ENCODE measurements around the gene ATP2B1.

ATP2B1 gene

DNA sequence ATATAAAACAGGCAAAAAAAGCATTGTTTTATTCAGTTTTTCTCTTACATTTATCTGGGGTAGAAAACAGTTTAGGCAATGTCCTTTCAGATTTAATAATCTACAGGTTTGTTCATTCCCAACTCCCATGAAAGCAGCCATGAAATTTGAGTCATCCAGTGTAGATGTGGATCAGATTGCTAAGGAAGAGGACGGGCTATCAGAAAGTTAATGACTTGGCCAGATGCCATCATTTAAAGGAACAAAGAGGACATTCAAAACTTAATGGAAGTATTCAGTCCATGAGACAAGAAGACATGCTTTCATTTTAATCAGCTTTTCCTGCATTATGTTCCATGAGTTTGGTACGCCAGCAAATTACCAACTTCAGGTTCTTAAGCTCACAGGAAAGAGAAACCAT is 151.7 kb downstream of the ATP2B1 start:
- no peak overlapping the region for H3K27ac ChIP-seq
- TF ChIP-seq, protein P1, sequence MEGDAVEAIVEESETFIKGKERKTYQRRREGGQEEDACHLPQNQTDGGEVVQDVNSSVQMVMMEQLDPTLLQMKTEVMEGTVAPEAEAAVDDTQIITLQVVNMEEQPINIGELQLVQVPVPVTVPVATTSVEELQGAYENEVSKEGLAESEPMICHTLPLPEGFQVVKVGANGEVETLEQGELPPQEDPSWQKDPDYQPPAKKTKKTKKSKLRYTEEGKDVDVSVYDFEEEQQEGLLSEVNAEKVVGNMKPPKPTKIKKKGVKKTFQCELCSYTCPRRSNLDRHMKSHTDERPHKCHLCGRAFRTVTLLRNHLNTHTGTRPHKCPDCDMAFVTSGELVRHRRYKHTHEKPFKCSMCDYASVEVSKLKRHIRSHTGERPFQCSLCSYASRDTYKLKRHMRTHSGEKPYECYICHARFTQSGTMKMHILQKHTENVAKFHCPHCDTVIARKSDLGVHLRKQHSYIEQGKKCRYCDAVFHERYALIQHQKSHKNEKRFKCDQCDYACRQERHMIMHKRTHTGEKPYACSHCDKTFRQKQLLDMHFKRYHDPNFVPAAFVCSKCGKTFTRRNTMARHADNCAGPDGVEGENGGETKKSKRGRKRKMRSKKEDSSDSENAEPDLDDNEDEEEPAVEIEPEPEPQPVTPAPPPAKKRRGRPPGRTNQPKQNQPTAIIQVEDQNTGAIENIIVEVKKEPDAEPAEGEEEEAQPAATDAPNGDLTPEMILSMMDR (conservative IDR thresholded peaks at IDR 0.05) = no peak

- no peak overlapping the region for H3K27ac ChIP-seq
- TF ChIP-seq ZFX (IDR thresholded peaks at IDR 0.05) = no peak
- TF ChIP-seq, protein P1 (conservative IDR thresholded peaks at IDR 0.05) = no peak
These were observed 156.3 kb downstream of the ATP2B1 start for GRCh38 chr12:89552376-89552775.

- TF ChIP-seq ZFX (IDR thresholded peaks at IDR 0.05) = no peak
- TF ChIP-seq, protein P1 (conservative IDR thresholded peaks at IDR 0.05) = no peak
These were observed 156.9 kb downstream of the ATP2B1 start for GRCh38 chr12:89551747-89552146.

DNA sequence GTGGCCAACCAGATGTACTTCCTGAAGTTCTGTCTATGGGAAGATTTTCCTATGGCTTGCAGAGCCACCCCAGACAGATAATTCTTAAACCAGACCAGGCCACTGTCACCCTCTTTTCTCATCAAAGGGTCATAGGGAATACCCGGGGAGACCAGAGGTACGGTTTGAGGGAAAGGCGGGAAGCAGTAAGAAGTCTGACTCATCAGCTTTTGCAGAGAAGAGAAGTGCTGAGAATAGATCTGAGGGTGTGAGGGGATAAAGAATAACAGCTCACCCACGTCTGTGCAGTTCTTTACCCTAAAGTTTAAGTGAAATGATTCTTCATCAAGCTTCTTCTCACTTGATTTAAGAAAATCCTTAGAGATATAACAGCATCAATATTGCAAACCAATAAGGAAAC is 161.5 kb downstream of the ATP2B1 start:
- TF ChIP-seq, protein P1 (conservative IDR thresholded peaks at IDR 0.05) = no peak
- TF ChIP-seq ZFX (IDR thresholded peaks at IDR 0.05) = no peak
- H3K27ac ChIP-seq = no peak overlapping the region

More at GRCh38 chr12:89551747-89552146, 156.9 kb downstream of the ATP2B1 start:
- no peak overlapping the region for H3K27ac ChIP-seq

DNA sequence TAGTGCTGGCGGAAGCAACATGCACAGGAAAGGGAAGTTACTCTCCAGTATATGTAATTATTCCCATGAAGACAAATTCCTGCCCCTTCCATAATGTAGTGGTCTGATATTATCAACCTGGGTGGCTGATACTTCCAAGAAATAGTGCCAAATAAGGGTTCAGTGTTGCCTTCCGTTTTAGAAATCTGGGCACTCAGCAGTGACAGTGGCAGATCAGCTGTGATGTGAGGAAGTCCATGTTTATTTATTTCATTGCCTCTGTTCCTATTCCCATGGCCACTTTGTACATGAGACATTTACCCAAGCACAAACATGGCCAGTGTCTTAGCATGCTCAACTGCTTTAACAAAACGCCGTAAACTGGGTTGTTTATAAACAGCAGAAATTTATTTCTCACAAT is 162.5 kb downstream of the ATP2B1 start:
- TF ChIP-seq ZFX (IDR thresholded peaks at IDR 0.05) = no peak
- TF ChIP-seq, protein P1 (conservative IDR thresholded peaks at IDR 0.05) = no peak
- H3K27ac ChIP-seq = no peak overlapping the region

DNA sequence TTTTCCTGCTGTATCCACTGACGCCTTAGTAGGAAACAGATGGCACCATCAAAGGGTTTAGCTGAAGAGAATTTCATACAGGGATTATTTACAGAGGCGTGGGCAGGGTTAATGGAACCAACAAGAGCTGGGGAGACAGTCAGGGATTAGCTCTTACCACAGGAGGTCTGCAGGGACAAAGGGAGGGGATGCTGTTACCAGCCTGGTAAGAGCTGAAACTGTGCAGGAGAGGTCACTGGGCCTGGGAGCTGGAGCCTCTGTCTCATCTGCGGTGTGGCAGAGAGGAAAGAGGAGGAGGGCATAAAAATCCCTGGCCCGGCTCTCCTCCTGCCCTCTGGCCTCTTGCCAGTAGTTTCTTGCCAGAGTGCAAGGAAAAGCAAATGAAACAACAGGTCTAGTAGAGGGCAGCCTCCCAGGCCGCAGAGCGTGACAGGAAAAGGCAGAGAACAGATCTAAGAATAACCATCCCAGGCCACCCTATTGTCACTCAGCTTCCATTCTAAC is 163.9 kb downstream of the ATP2B1 start:
- TF ChIP-seq, protein P1 (conservative IDR thresholded peaks at IDR 0.05) = no peak
- H3K27ac ChIP-seq = peak overlapping the region; percentile 16; the same call in 1 of the 2 replicates

DNA sequence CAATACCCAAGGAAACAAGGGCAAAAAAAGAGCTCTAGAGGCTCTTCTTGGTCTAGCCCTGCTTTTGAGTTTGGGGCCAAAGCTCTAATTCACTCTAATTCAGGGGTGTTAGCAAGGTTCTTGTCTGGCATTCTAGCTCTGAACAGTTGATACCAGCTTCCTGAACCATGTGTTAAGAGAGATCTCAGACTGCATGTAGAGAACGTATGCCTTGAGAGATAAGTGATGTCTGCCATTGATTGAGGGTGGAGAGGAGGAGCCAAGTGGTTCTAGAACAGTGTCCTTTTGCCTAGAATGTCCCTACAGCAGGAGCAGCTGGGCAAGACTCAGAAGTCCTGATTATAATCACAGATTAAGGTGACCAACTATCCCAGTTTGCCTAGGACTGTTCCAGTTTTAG is 164.6 kb downstream of the ATP2B1 start:
- no peak overlapping the region for H3K27ac ChIP-seq
- TF ChIP-seq ZFX (IDR thresholded peaks at IDR 0.05) = no peak
- TF ChIP-seq, protein P1 (conservative IDR thresholded peaks at IDR 0.05) = no peak
